Right lobe of liver (tissue), 6 donors: ENCODE results near the gene NOS1AP. TPM values are rescaled to one million over a fixed set of nuclear protein-coding genes. Genes with fewer than 3 reads are reported as not detected.

Experiments
- ATAC-seq, 4 donors: fragments of 200-7000 bp; cut with Tn5 transposase; one replicate each; pipeline ENCODE4 v1.9.1; 2020; ENCODE audit warnings: mild to moderate bottlenecking in 4 of 4, moderate library complexity in 4 of 4
- DNase-seq, 3 donors: peaks; one replicate each; pipeline ENCODE4 v3.0.0-alpha.2; 2020
- H3K27ac ChIP-seq, 3 donors: fragments of 200-600 bp; one replicate each; pipeline ENCODE4 v1.8.0; 2022
- H3K27me3 ChIP-seq, 2 donors: fragments of 200-600 bp; one replicate each; pipeline ENCODE4 v1.8.0; 2022
- H3K36me3 ChIP-seq, 4 donors: fragments of 200-600 bp; sonication (generic) in 1 of 4; one replicate each; pipeline versions ENCODE4 v1.5.1 to v1.8.0; 2017 to 2022; ENCODE audit warnings: control low read depth in 1 of 4
- H3K4me1 ChIP-seq, 4 donors: fragments of 200-600 bp; sonication (generic) in 1 of 4; one replicate each; pipeline versions ENCODE4 v1.5.1 to v1.8.0; 2017 to 2022; ENCODE audit warnings: control low read depth in 1 of 4
- H3K4me3 ChIP-seq, 3 donors: fragments of 200-600 bp; one replicate each; pipeline ENCODE4 v1.8.0; 2022
- H3K9me3 ChIP-seq, 4 donors: fragments of 200-600 bp; sonication (generic) in 1 of 4; one replicate each; pipeline versions ENCODE4 v1.5.1 to v1.8.0; 2017 to 2022; ENCODE audit warnings: control low read depth in 1 of 4
- CTCF ChIP-seq, 4 donors: fragments of 200-600 bp in 3 of 4; fragments of 450-650 bp in 1 of 4; IDR thresholded peaks; one replicate each; pipeline versions ENCODE4 v1.5.1 to v1.8.0; 2016 to 2022; ENCODE audit warnings: antibody characterized with exemption in 4 of 4, mild to moderate bottlenecking in 2 of 4
- POLR2A ChIP-seq: fragments of 450-650 bp; IDR thresholded peaks from one replicate; pipeline ENCODE4 v1.6.1; 2017; ENCODE audit warnings: antibody characterized with exemption, mild to moderate bottlenecking
- WGBS: methylation state at CpG from one replicate; pipeline ENCODE4 v1.1.6; 2018; ENCODE audit warnings: low coverage, low lambda C conversion rate; ENCODE audit not compliant: insufficient coverage; ENCODE audit errors: missing lambda C conversion rate; 5-methylcytosine and 5-hydroxymethylcytosine counted together
- intact Hi-C, 2 donors: fragments of 100-400 bp; cut with DNase I; formaldehyde crosslinking; loops; one replicate each; pipeline versions ENCODE4 v1.11.2 to v1.14.1; 2022
- total RNA-seq, 6 experiments: library from RNA; depleted of rRNA in 2 of 6; stranded (reverse); fragments of >200 nt in 2 of 6; fragmentation: NEBNext Ultra II Directional in 3 of 6; extraction: Animal tissue kit (Norgen Biotek cat#: 25700) in 3 of 6; gene quantifications; one replicate each; pipeline versions ENCODE4 v1.1.0 to v1.2.4, GENCODE V29; 2016 to 2023
- donor health status: DM: no; HTN: yes; CAD: no.
- donor health status: DM: no; HTN: no; CAD: no.
- donor health status: DM: no; HTN: no; CAD: no.
- donor health status: DM: no; HTN: yes; CAD: no.
- donor health status: DM: no; HTN: yes; CAD: no.

Gene NOS1AP
- total RNA-seq, 6 experiments from 2014 or later = 4.7 to 24.8 (median 11.6) TPM

- DNase-seq = no peak
- Histone ChIP-seq H3K9me3 (no peaks in the 10 kb centered on the region), H3K4me1 (peaks cover 0 to 10% (median 0%) of the 10 kb centered on the region in 4 donors), H3K27me3 (peaks cover 0 to 11% of the 10 kb centered on the region in 2 donors), H3K4me3 (peak overlapping the region; percentile 41 to 57 (median 53)), H3K27ac (no peak overlapping the region), H3K36me3 (no peaks in the 10 kb centered on the region)
- ATAC-seq = no peak
- 66% methylated on average over 13 of the region's 20 CpGs for WGBS
- intact Hi-C loops = no loop called here
- TF ChIP-seq CTCF (IDR thresholded peaks at IDR 0.05) (no peak), POLR2A (no peak)
These were observed 46.3 kb upstream of the NOS1AP start for GRCh38 chr1:162023181-162023546.

GRCh38 chr1:162023547-162024501 is 45.7 kb upstream of the NOS1AP start, which contains the start of gene OLFML2B:
OLFML2B (minus strand) TSS chr1:162023869; CDS start chr1:162023430, 439 bp downstream.
- Histone ChIP-seq H3K4me1 (peaks cover 0 to 10% (median 0%) of the 10 kb centered on the region in 4 donors), H3K4me3 (peak within 1 kb of the TSS; percentile 41 to 57 (median 53)), H3K9me3 (no peaks in the 10 kb centered on the region), H3K36me3 (no peaks in the 10 kb centered on the region), H3K27ac (no peak within 1 kb of the TSS), H3K27me3 (peaks cover 0 to 11% of the 10 kb centered on the region in 2 donors)
- intact Hi-C loops = no loop called here
- ATAC-seq (peak; percentile 88 to 94 (median 91)), DNase-seq (peak; percentile 64 to 75 (median 70))
- TF ChIP-seq CTCF (IDR thresholded peaks at IDR 0.05) (peak; percentile 8 to 36 (median 26)), POLR2A (no peak)
- 2% methylated on average over 12 of the region's 85 CpGs for WGBS

GRCh38 chr1:162025541-162025940 is 44.0 kb upstream of the NOS1AP start:
- H3K4me1 ChIP-seq = peaks cover 0 to 10% (median 0%) of the 10 kb centered on the region in 4 donors
- H3K27me3 ChIP-seq = peaks cover 0 to 11% of the 10 kb centered on the region in 2 donors
- no peaks in the 10 kb centered on the region for H3K36me3 ChIP-seq
- no peak for DNase-seq
- H3K4me3 ChIP-seq = no peak overlapping the region
- no peak for ATAC-seq
- intact Hi-C loops = no loop called here
- no peak overlapping the region for H3K27ac ChIP-seq
- TF ChIP-seq POLR2A (no peak), CTCF (IDR thresholded peaks at IDR 0.05) (no peak)
- no peaks in the 10 kb centered on the region for H3K9me3 ChIP-seq
- 92% methylated on average over 1 of the region's 2 CpGs for WGBS

- peaks cover 0 to 10% (median 0%) of the 10 kb centered on the region in 4 donors for H3K4me1 ChIP-seq
- H3K4me3 ChIP-seq = no peak overlapping the region
- peaks cover 0 to 11% of the 10 kb centered on the region in 2 donors for H3K27me3 ChIP-seq
- intact Hi-C loops = no loop called here
- no peak overlapping the region for H3K27ac ChIP-seq
- no peak for DNase-seq
- no peak for ATAC-seq
- no peaks in the 10 kb centered on the region for H3K36me3 ChIP-seq
- no peak for TF ChIP-seq POLR2A
- H3K9me3 ChIP-seq = no peaks in the 10 kb centered on the region
- WGBS = 40% methylated on average over 2 of the region's 2 CpGs
These were observed 42.6 kb upstream of the NOS1AP start for GRCh38 chr1:162026881-162027280.

GRCh38 chr1:162028726-162029125 is 40.8 kb upstream of the NOS1AP start:
- WGBS = 59% methylated on average over 4 of the region's 6 CpGs
- peaks cover 0 to 4% (median 0%) of the 10 kb centered on the region in 4 donors for H3K4me1 ChIP-seq
- DNase-seq (no peak), ATAC-seq (peak in 2 of 4 donors; percentile 31 to 40)
- H3K27me3 ChIP-seq = no peaks in the 10 kb centered on the region
- no peak overlapping the region for H3K27ac ChIP-seq
- no peaks in the 10 kb centered on the region for H3K36me3 ChIP-seq
- no peak overlapping the region for H3K4me3 ChIP-seq
- TF ChIP-seq CTCF (IDR thresholded peaks at IDR 0.05) (no peak), POLR2A (no peak)
- H3K9me3 ChIP-seq = no peaks in the 10 kb centered on the region
- intact Hi-C loops = no loop called here
